Spleen (tissue), 7 donors: ENCODE measurements around the gene SCRN1.

Experiments used
- POLR2A ChIP-seq, 3 donors: fragments of 450-650 bp; IDR thresholded peaks; one replicate each; pipeline ENCODE4 v1.5.1; 2017; ENCODE audit warnings: antibody characterized with exemption in 3 of 3, mild to moderate bottlenecking in 1 of 3
- POLR2AphosphoS5 ChIP-seq, 3 donors: sonication (generic); formaldehyde crosslinking; IDR thresholded peaks; one replicate each; pipeline ENCODE4 v1.5.1; 2017; ENCODE audit warnings: antibody characterized with exemption in 3 of 3
- TF ChIP-seq, protein P1 (sequence below), 11 experiments: fragments of 200-600 bp in 7 of 11; fragments of 450-650 bp in 4 of 11; sonication (generic) in 4 of 11; IDR thresholded peaks in 8 of 11; conservative IDR thresholded peaks in 3 of 11; 1 replicate in 7 of 11; 2 replicates in 4 of 11; pipeline versions ENCODE4 v1.4.0 to v1.8.0; 2016 to 2021; ENCODE audit warnings: antibody characterized with exemption in 11 of 11, inconsistent platforms in 4 of 11, mild to moderate bottlenecking in 1 of 11
- donor health status: DM: no; HTN: no; CAD: no; lungs with moderate emphysema.
- donor health status: DM: no; HTN: no; CAD: no.
- donor health status: DM: no; HTN: no; CAD: no.

DNA sequence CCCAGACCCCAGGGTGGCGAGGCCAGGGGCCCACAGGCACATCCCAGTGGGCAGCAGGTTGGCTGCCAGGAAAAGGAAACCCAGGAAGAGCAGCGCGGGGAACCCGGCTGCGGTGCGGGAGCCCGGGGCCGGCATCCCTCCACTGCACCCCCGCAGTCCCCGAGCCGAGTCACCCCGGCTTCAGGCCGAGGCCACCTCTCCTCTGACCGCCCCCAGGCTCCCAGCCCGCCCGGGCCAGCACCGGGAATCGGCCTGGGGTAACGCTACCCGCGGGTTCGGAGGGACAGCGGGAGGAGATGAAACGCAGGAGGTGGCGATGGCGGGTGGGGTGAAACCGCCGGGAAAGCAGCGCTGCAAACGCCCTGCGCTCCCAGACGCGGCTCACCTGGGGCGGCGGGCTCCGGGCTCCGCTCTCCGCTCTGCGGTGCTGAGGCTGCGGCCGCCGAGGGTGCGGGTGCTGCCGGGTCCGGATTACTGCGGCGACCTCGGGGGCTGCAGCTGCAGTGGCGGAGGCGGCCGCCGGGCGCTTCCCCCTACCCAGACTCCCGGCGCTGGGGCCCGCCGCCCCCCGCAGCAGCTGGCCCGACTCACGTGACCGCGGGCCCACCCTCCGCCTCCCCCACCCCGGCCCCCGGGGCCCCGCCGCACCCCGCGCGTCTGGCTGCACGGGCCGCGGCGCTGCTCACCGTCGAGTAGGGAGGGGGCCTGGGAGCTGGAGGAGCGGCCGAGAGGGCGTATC is at the start of gene SCRN1:
- TF ChIP-seq POLR2AphosphoS5 (IDR thresholded peaks at IDR 0.05) (peak; percentile 10 to 70 (median 67)), POLR2A (IDR thresholded peaks at IDR 0.05) (no peak)
- TF ChIP-seq, protein P1, sequence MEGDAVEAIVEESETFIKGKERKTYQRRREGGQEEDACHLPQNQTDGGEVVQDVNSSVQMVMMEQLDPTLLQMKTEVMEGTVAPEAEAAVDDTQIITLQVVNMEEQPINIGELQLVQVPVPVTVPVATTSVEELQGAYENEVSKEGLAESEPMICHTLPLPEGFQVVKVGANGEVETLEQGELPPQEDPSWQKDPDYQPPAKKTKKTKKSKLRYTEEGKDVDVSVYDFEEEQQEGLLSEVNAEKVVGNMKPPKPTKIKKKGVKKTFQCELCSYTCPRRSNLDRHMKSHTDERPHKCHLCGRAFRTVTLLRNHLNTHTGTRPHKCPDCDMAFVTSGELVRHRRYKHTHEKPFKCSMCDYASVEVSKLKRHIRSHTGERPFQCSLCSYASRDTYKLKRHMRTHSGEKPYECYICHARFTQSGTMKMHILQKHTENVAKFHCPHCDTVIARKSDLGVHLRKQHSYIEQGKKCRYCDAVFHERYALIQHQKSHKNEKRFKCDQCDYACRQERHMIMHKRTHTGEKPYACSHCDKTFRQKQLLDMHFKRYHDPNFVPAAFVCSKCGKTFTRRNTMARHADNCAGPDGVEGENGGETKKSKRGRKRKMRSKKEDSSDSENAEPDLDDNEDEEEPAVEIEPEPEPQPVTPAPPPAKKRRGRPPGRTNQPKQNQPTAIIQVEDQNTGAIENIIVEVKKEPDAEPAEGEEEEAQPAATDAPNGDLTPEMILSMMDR (IDR thresholded peaks at IDR 0.05 in 8 of 11, conservative IDR thresholded peaks at IDR 0.05 in 3 of 11): peak in 2 of 11 experiments; percentile 16 to 25
